HCT116 (cell line): ENCODE data around the gene TSPAN31. TPM values are rescaled to one million over a fixed set of nuclear protein-coding genes. Genes with fewer than 3 reads are reported as not detected.

Experiments
- ATAC-seq: fragments of 200-7000 bp; cut with Tn5 transposase; 2 replicates; pipeline ENCODE4 v1.9.1; 2020; ENCODE audit warnings: mild to moderate bottlenecking, moderate library complexity
- BruUV-seq: library from RNA; stranded (reverse); fragments of 400-500 nt; replicated peaks from 2 replicates; lab custom pipeline; 2021; lab: Mats Ljungman, UMichigan
- CTCF ChIA-PET: fragments of 300-600 bp; sonication (Branson Sonifier 250); formaldehyde crosslinking; loops from one replicate; lab custom pipeline; 2021; ENCODE audit warnings: antibody characterized with exemption; lab: Charles Lee
- POLR2A ChIA-PET: fragments of 300-600, 350-600 bp; sonication (Branson Sonifier 250); formaldehyde crosslinking; loops from one replicate; lab custom pipeline; 2021; ENCODE audit warnings: antibody characterized with exemption; lab: Charles Lee
- RAD21 ChIA-PET, 2 experiments: fragments of 300-600 bp; sonication (Branson Sonifier 250); formaldehyde crosslinking; loops; one replicate each; lab custom pipeline; 2023; ENCODE audit warnings: low total read pairs in 2 of 2; ENCODE audit not compliant: uncharacterized antibody in 2 of 2, unreplicated experiment in 2 of 2, low non-redundant PET in 1 of 2; lab: Charles Lee
- DNase-seq: peaks from one replicate; pipeline ENCODE4 v3.0.0-alpha.2; 2010; ENCODE audit warnings: low read depth, low spot score
- H2AFZ ChIP-seq: fragments of 200-600 bp; shearing (Covaris generic), sonication (generic); 2 replicates; pipeline ENCODE4 v1.6.1; 2017; ENCODE audit warnings: low read depth, mixed run types, mixed read lengths, antibody characterized with exemption, low read length; ENCODE audit not compliant: poor library complexity, severe bottlenecking
- H3K27ac ChIP-seq: 2 replicates; pipeline ENCODE4 v1.5.1; 2012; ENCODE audit warnings: low read depth, low read length
- H3K27me3 ChIP-seq: fragments of 200-600 bp; sonication (generic); 2 replicates; pipeline ENCODE4 v1.6.1; 2016; ENCODE audit warnings: mixed run types, low read length, mixed read lengths; ENCODE audit not compliant: insufficient read depth
- H3K36me3 ChIP-seq, 2 experiments: fragments of 200-500 bp in 1 of 2; fragments of 200-600 bp in 1 of 2; sonication (Bioruptor generic) in 1 of 2; sonication (generic) in 1 of 2; 2 replicates each; pipeline versions ENCODE4 v1.5.1 to v1.6.1; 2014 to 2016; ENCODE audit warnings: low read length in 2 of 2, inconsistent platforms in 1 of 2, mixed read lengths in 1 of 2, mixed run types in 1 of 2; ENCODE audit not compliant: insufficient read depth in 2 of 2, control insufficient read depth in 1 of 2
- H3K4me1 ChIP-seq, 2 experiments: fragments of 200-600 bp in 1 of 2; sonication (generic) in 1 of 2; 2 replicates each; pipeline versions ENCODE4 v1.5.1 to v1.6.1; 2012 to 2017; ENCODE audit warnings: low read length in 2 of 2, inconsistent platforms in 1 of 2, mild to moderate bottlenecking in 1 of 2, mixed read lengths in 1 of 2, mixed run types in 1 of 2, moderate library complexity in 1 of 2; ENCODE audit not compliant: insufficient read depth in 2 of 2, control insufficient read depth in 1 of 2
- H3K4me2 ChIP-seq: fragments of 200-600 bp; sonication (generic); 2 replicates; pipeline ENCODE4 v1.6.1; 2017; ENCODE audit warnings: mixed run types, low read length, mixed read lengths
- H3K4me3 ChIP-seq, 2 experiments: fragments of 200-600 bp in 1 of 2; sonication (generic) in 1 of 2; replicated peaks in 1 of 2; 2 replicates each; pipeline ENCODE4 v1.5.1; 2011 to 2016; ENCODE audit warnings: low read length in 2 of 2, control low read depth in 1 of 2, low read depth in 1 of 2, mild to moderate bottlenecking in 1 of 2, mixed read lengths in 1 of 2, mixed run types in 1 of 2
- H3K79me2 ChIP-seq: fragments of 200-600 bp; sonication (generic); 2 replicates; pipeline ENCODE4 v1.6.1; 2017; ENCODE audit warnings: mild to moderate bottlenecking, mixed run types, low read length, moderate library complexity, mixed read lengths; ENCODE audit not compliant: insufficient read depth
- H3K9ac ChIP-seq: fragments of 200-600 bp; sonication (generic); 2 replicates; pipeline ENCODE4 v1.6.1; 2016; ENCODE audit warnings: low read length, mixed read lengths
- H3K9me2 ChIP-seq: fragments of 200-600 bp; sonication (generic), shearing (Covaris generic); 2 replicates; pipeline ENCODE4 v1.6.1; 2017; ENCODE audit warnings: mixed run types, mild to moderate bottlenecking, moderate library complexity; ENCODE audit not compliant: insufficient read depth
- H3K9me3 ChIP-seq, 2 experiments: fragments of 200-500 bp in 1 of 2; fragments of 200-600 bp in 1 of 2; sonication (Bioruptor generic) in 1 of 2; sonication (generic) in 1 of 2; 2 replicates each; pipeline ENCODE4 v1.6.1; 2014 to 2017; ENCODE audit warnings: low read length in 2 of 2, mixed read lengths in 2 of 2, inconsistent platforms in 1 of 2, low read depth in 1 of 2, mild to moderate bottlenecking in 1 of 2, mixed run types in 1 of 2, moderate library complexity in 1 of 2; ENCODE audit not compliant: control insufficient read depth in 1 of 2, insufficient read depth in 1 of 2
- H4K20me1 ChIP-seq: fragments of 200-600 bp; sonication (generic), shearing (Covaris generic); 2 replicates; pipeline ENCODE4 v1.6.1; 2017; ENCODE audit warnings: mixed run types, mild to moderate bottlenecking, moderate library complexity; ENCODE audit not compliant: insufficient read depth
- CBX3 ChIP-seq: IDR thresholded peaks from 2 replicates; pipeline ENCODE4 v1.6.1; 2012; ENCODE audit warnings: low read depth
- CEBPB ChIP-seq: IDR thresholded peaks from 2 replicates; pipeline ENCODE4 v1.6.1; 2012; ENCODE audit warnings: low read depth
- CTCF ChIP-seq, 3 experiments: fragments of 200-600 bp in 1 of 3; sonication (generic) in 1 of 3; IDR thresholded peaks in 2 of 3; conservative IDR thresholded peaks in 1 of 3; 2 replicates each; pipeline ENCODE4 v1.5.1; 2012 to 2017; ENCODE audit warnings: low read depth in 2 of 3, low read length in 2 of 3, antibody characterized with exemption in 1 of 3, borderline replicate concordance in 1 of 3, control low read depth in 1 of 3, mild to moderate bottlenecking in 1 of 3, mixed read lengths in 1 of 3, mixed run types in 1 of 3, moderate library complexity in 1 of 3; ENCODE audit not compliant: insufficient read depth in 1 of 3
- EGR1 ChIP-seq: IDR thresholded peaks from 2 replicates; pipeline ENCODE4 v1.6.1; 2012; ENCODE audit warnings: low read depth
- ELF1 ChIP-seq: IDR thresholded peaks from 2 replicates; pipeline ENCODE4 v1.6.1; 2012; ENCODE audit warnings: low read depth, borderline replicate concordance
- EZH2phosphoT487 ChIP-seq: fragments of 200-600 bp; IDR thresholded peaks from 2 replicates; pipeline ENCODE4 v1.6.1; 2018; ENCODE audit warnings: antibody characterized with exemption, borderline replicate concordance
- JUND ChIP-seq: IDR thresholded peaks from 2 replicates; pipeline ENCODE4 v1.6.1; 2012
- POLR2A ChIP-seq: IDR thresholded peaks from 2 replicates; pipeline ENCODE4 v1.7.0; 2011; ENCODE audit warnings: borderline replicate concordance; ENCODE audit not compliant: insufficient read depth, insufficient read length; ENCODE audit errors: extremely low read depth
- POLR2AphosphoS5 ChIP-seq: IDR thresholded peaks from 2 replicates; pipeline ENCODE4 v1.6.1; 2011; ENCODE audit warnings: mild to moderate bottlenecking, low read depth, low read length, moderate library complexity
- SRF ChIP-seq: IDR thresholded peaks from 2 replicates; pipeline ENCODE4 v1.6.1; 2012; ENCODE audit warnings: low read depth
- TCF7L2 ChIP-seq: IDR thresholded peaks from 2 replicates; pipeline ENCODE4 v1.7.0; 2011; ENCODE audit warnings: borderline replicate concordance, inconsistent platforms; ENCODE audit not compliant: insufficient read depth, insufficient read length; ENCODE audit errors: extremely low read depth
- intact Hi-C: fragments of 100-400 bp; cut with micrococcal nuclease; formaldehyde crosslinking; loops from 2 replicates; pipeline ENCODE4 v1.10.0; 2022
- total RNA-seq: library from RNA; stranded (reverse); gene quantifications from one replicate; pipeline ENCODE4 v1.2.1, GENCODE V29; 2021; ENCODE audit not compliant: unreplicated experiment
- TF ChIP-seq, protein P1 (sequence below): IDR thresholded peaks from 2 replicates; pipeline ENCODE4 v1.6.1; 2012; ENCODE audit warnings: low read depth

Gene TSPAN31
- total RNA-seq, 1 experiment from 2014 or later = 14.9 TPM

DNA sequence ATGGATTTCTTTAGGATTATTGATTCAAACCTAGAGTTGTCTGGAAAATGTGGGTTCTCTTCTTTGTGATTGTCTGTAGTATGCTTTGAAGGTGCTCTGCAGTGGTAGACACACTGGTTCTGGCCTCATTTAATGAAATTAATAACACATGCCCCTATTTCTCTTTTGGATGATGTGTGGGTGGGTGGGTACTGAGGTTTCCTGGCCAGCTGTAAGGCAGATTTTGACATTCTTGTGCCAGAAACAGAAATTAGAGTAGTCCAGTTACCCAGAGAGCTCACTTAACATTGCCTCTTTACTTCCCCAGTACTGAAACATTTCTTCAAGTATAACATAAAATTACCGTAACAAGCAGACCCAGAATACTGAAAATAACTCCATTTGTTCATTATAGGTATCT, 52.2 kb downstream of the TSPAN31 start:
- no peak overlapping the region for H3K4me3 ChIP-seq
- H2AFZ ChIP-seq = no peak overlapping the region
- no peak overlapping the region for H3K9ac ChIP-seq
- intact Hi-C loops = no loop called here
- H3K9me2 ChIP-seq = no peaks in the 10 kb centered on the region
- ChIA-PET POLR2A (interaction anchor here (1.1 kb wide), 1 partner anchor 9 kb away, joined by 3 read pairs; no protein-coding TSS in a partner anchor), CTCF (interaction anchor here (1.0 kb wide), 1 partner anchor 14 kb away, joined by 3 read pairs; no protein-coding TSS in a partner anchor), RAD21 (no interaction called here)
- no TSS peak for BruUV-seq
- H3K36me3 ChIP-seq = peaks cover 27 to 30% of the 10 kb centered on the region in 2 experiments; a peak in 3 of 4 replicates
- ATAC-seq (no peak), DNase-seq (no peak)
- no peaks in the 10 kb centered on the region for H3K27me3 ChIP-seq
- no peaks in the 10 kb centered on the region for H4K20me1 ChIP-seq
- H3K9me3 ChIP-seq = no peaks in the 10 kb centered on the region
- no peak overlapping the region for H3K4me2 ChIP-seq
- peaks cover 0 to 8% of the 10 kb centered on the region in 2 experiments; a peak in 2 of 4 replicates for H3K4me1 ChIP-seq
- H3K27ac ChIP-seq = no peak overlapping the region
- peaks cover 10% of the 10 kb centered on the region for H3K79me2 ChIP-seq
- TF ChIP-seq EZH2phosphoT487 = no peak

- Histone ChIP-seq H3K4me3 (no peak overlapping the region), H3K9me3 (no peaks in the 10 kb centered on the region), H3K79me2 (peaks cover 10% of the 10 kb centered on the region), H3K9me2 (no peaks in the 10 kb centered on the region), H3K9ac (no peak overlapping the region), H4K20me1 (no peaks in the 10 kb centered on the region), H3K27me3 (no peaks in the 10 kb centered on the region), H3K4me1 (peaks cover 0 to 8% of the 10 kb centered on the region in 2 experiments; a peak in 2 of 4 replicates), H3K27ac (no peak overlapping the region), H3K36me3 (peaks cover 20 to 21% of the 10 kb centered on the region in 2 experiments; a peak in 3 of 4 replicates), H3K4me2 (no peak overlapping the region), H2AFZ (no peak overlapping the region)
- ChIA-PET CTCF (no interaction called here), RAD21 (no interaction called here), POLR2A (no interaction called here)
- ATAC-seq (no peak), DNase-seq (no peak)
- BruUV-seq = no TSS peak
- intact Hi-C loops = no loop called here
- TF ChIP-seq POLR2AphosphoS5 = no peak
- TF ChIP-seq CBX3 = no peak
- no peak for TF ChIP-seq EGR1
- TF ChIP-seq, protein P1, sequence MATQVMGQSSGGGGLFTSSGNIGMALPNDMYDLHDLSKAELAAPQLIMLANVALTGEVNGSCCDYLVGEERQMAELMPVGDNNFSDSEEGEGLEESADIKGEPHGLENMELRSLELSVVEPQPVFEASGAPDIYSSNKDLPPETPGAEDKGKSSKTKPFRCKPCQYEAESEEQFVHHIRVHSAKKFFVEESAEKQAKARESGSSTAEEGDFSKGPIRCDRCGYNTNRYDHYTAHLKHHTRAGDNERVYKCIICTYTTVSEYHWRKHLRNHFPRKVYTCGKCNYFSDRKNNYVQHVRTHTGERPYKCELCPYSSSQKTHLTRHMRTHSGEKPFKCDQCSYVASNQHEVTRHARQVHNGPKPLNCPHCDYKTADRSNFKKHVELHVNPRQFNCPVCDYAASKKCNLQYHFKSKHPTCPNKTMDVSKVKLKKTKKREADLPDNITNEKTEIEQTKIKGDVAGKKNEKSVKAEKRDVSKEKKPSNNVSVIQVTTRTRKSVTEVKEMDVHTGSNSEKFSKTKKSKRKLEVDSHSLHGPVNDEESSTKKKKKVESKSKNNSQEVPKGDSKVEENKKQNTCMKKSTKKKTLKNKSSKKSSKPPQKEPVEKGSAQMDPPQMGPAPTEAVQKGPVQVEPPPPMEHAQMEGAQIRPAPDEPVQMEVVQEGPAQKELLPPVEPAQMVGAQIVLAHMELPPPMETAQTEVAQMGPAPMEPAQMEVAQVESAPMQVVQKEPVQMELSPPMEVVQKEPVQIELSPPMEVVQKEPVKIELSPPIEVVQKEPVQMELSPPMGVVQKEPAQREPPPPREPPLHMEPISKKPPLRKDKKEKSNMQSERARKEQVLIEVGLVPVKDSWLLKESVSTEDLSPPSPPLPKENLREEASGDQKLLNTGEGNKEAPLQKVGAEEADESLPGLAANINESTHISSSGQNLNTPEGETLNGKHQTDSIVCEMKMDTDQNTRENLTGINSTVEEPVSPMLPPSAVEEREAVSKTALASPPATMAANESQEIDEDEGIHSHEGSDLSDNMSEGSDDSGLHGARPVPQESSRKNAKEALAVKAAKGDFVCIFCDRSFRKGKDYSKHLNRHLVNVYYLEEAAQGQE = no peak
- no peak for TF ChIP-seq SRF
- TF ChIP-seq JUND = no peak
- TF ChIP-seq CTCF (IDR thresholded peaks at IDR 0.05 in 2 of 3, conservative IDR thresholded peaks at IDR 0.05 in 1 of 3; ENCODE audit: borderline replicate concordance in 1 of 3, insufficient read depth in 1 of 3, low read depth in 2 of 3, low read length in 2 of 3) = no peak
- no peak for TF ChIP-seq CEBPB
- no peak for TF ChIP-seq TCF7L2
- TF ChIP-seq ELF1 = no peak
- TF ChIP-seq POLR2A = no peak
Measured at GRCh38 chr12:57797933-57798332, 53.1 kb downstream of the TSPAN31 start.
